GM19328 (cell line): ENCODE measurements around the gene DNHD1.
A peak's percentile ranks its signal among the peaks of the same experiment; 100 is the strongest.
"Not testable (repeated sequence)": the region's sequence is repeated elsewhere in the genome, so short reads cannot be mapped to it uniquely, and the experiment has no call there.

Source experiments
- ATAC-seq: cut with Tn5 transposase; IDR thresholded peaks from one replicate; pipeline ENCODE4 v1.9.1; 2021; ENCODE audit warnings: mild to moderate bottlenecking, moderate library complexity; ENCODE audit not compliant: unreplicated experiment

Gene DNHD1

GRCh38 chr11:6476571-6476970 lies 20.5 kb upstream of the DNHD1 start:
- ATAC-seq, result no peak

- no peak for ATAC-seq
Observed at GRCh38 chr11:6480299-6480914, 16.7 kb upstream of the DNHD1 start.

GRCh38 chr11:6481012-6481923 lies 15.8 kb upstream of the DNHD1 start, which contains the start of the genes ARFIP2 and TIMM10B:
Gene ARFIP2, minus strand, starts transcription at chr11:6481331. Its CDS starts 910 bp downstream, at chr11:6480421.
Gene TIMM10B, plus strand, starts transcription at chr11:6481501. Its CDS starts 16 bp downstream, at chr11:6481517.
- ATAC-seq, result peak; percentile 99

- no peak for ATAC-seq
Observed at GRCh38 chr11:6481924-6482275, 15.2 kb upstream of the DNHD1 start.

- ATAC-seq, result no peak
Observed at GRCh38 chr11:6482441-6482840, 14.6 kb upstream of the DNHD1 start.

- no peak for ATAC-seq
Observed at GRCh38 chr11:6483015-6483414, 14.1 kb upstream of the DNHD1 start.

GRCh38 chr11:6485661-6486060 lies 11.4 kb upstream of the DNHD1 start:
- no peak for ATAC-seq

- ATAC-seq, result no peak
Observed at GRCh38 chr11:6486256-6486655, 10.8 kb upstream of the DNHD1 start.

- no peak for ATAC-seq
Observed at GRCh38 chr11:6486938-6487337, 10.1 kb upstream of the DNHD1 start.

GRCh38 chr11:6488342-6488741 lies 8.7 kb upstream of the DNHD1 start:
- no peak for ATAC-seq

GRCh38 chr11:6488821-6489220 lies 8.3 kb upstream of the DNHD1 start:
- ATAC-seq, result no peak

GRCh38 chr11:6489306-6489705 lies 7.8 kb upstream of the DNHD1 start:
- no peak for ATAC-seq

- ATAC-seq, result no peak
Observed at GRCh38 chr11:6498121-6498520, 1.0 kb downstream of the DNHD1 start.

GRCh38 chr11:6498544-6498943 lies 1.5 kb downstream of the DNHD1 start:
- no peak for ATAC-seq

GRCh38 chr11:6502382-6502781 lies 5.3 kb downstream of the DNHD1 start:
- ATAC-seq, result no peak

- ATAC-seq, result no peak
Observed at GRCh38 chr11:6504166-6504565, 7.1 kb downstream of the DNHD1 start.

- ATAC-seq, result no peak
Observed at GRCh38 chr11:6505577-6506240, 8.6 kb downstream of the DNHD1 start.

- ATAC-seq, result no peak
Observed at GRCh38 chr11:6516865-6517264, 19.8 kb downstream of the DNHD1 start.

- no peak for ATAC-seq
Observed at GRCh38 chr11:6520265-6520664, 23.2 kb downstream of the DNHD1 start.

- ATAC-seq, result not testable (repeated sequence)
Observed at GRCh38 chr11:6521946-6522345, 24.9 kb downstream of the DNHD1 start.

- ATAC-seq, result no peak
Observed at GRCh38 chr11:6523253-6523652, 26.2 kb downstream of the DNHD1 start.
